H9 (cell line): ENCODE data around the gene RELB. TPM values are rescaled to one million over a fixed set of nuclear protein-coding genes. Genes with fewer than 3 reads are reported as not detected.
A peak's percentile ranks its signal among the peaks of the same experiment; 100 is the strongest.

ENCODE experiments used
- DNase-seq: peaks from one replicate; pipeline ENCODE4 v3.0.0-alpha.2; 2017
- H2AFZ ChIP-seq: one replicate; pipeline ENCODE4 v1.6.1; 2013; ENCODE audit warnings: mild to moderate bottlenecking, low read length, control low read depth, moderate library complexity
- H2AK5ac ChIP-seq: 2 replicates; pipeline ENCODE4 v1.6.1; 2013; ENCODE audit warnings: low read length, control low read depth, mixed read lengths; ENCODE audit not compliant: insufficient read length
- H2BK120ac ChIP-seq: one replicate; pipeline ENCODE4 v1.6.1; 2013; ENCODE audit warnings: low read depth, mild to moderate bottlenecking, low read length, control low read depth, inconsistent platforms; ENCODE audit not compliant: poor library complexity, severe bottlenecking
- H2BK12ac ChIP-seq: 2 replicates; pipeline ENCODE4 v1.6.1; 2013; ENCODE audit warnings: low read length, control low read depth, mixed read lengths, low read depth; ENCODE audit not compliant: insufficient read length
- H2BK15ac ChIP-seq: 2 replicates; pipeline ENCODE4 v1.6.1; 2013; ENCODE audit warnings: low read depth, low read length, control low read depth
- H2BK20ac ChIP-seq: one replicate; pipeline ENCODE4 v1.6.1; 2013; ENCODE audit warnings: low read depth, mild to moderate bottlenecking, low read length, control low read depth, inconsistent platforms; ENCODE audit not compliant: poor library complexity, severe bottlenecking
- H2BK5ac ChIP-seq: 2 replicates; pipeline ENCODE4 v1.6.1; 2013; ENCODE audit warnings: low read length, control low read depth, mixed read lengths; ENCODE audit not compliant: insufficient read length
- H3K14ac ChIP-seq: 2 replicates; pipeline ENCODE4 v1.6.1; 2013; ENCODE audit warnings: low read length, control low read depth; ENCODE audit not compliant: insufficient read depth
- H3K18ac ChIP-seq: 2 replicates; pipeline ENCODE4 v1.6.1; 2013; ENCODE audit warnings: low read depth, mild to moderate bottlenecking, mixed read lengths, low read length, control low read depth; ENCODE audit not compliant: insufficient read length
- H3K23ac ChIP-seq: 2 replicates; pipeline ENCODE4 v1.6.1; 2013; ENCODE audit warnings: low read length, control low read depth, mixed read lengths, low read depth; ENCODE audit not compliant: insufficient read length
- H3K23me2 ChIP-seq: 2 replicates; pipeline ENCODE4 v1.6.1; 2013; ENCODE audit warnings: low read depth, mild to moderate bottlenecking, mixed read lengths, low read length, control low read depth; ENCODE audit not compliant: insufficient read length, poor library complexity, severe bottlenecking
- H3K27ac ChIP-seq: 2 replicates; pipeline ENCODE4 v1.5.1; 2013; ENCODE audit warnings: low read length, control low read depth, mixed read lengths, low read depth; ENCODE audit not compliant: insufficient read length
- H3K27me3 ChIP-seq: 2 replicates; pipeline ENCODE4 v1.6.1; 2013; ENCODE audit warnings: low read length, control low read depth, inconsistent platforms; ENCODE audit not compliant: insufficient read depth
- H3K4ac ChIP-seq: 2 replicates; pipeline ENCODE4 v1.6.1; 2013; ENCODE audit warnings: low read depth, mild to moderate bottlenecking, control low read depth, inconsistent platforms, low read length, moderate library complexity
- H3K4me1 ChIP-seq: 2 replicates; pipeline ENCODE4 v1.6.1; 2013; ENCODE audit warnings: low read length, control low read depth, inconsistent platforms; ENCODE audit not compliant: insufficient read depth
- H3K4me2 ChIP-seq: 2 replicates; pipeline ENCODE4 v1.6.1; 2013; ENCODE audit warnings: low read length, control low read depth, mixed read lengths; ENCODE audit not compliant: insufficient read length, insufficient read depth
- H3K56ac ChIP-seq: 2 replicates; pipeline ENCODE4 v1.6.1; 2013; ENCODE audit warnings: low read depth, mild to moderate bottlenecking, mixed read lengths, low read length, control low read depth; ENCODE audit not compliant: insufficient read length
- H3K79me1 ChIP-seq: 2 replicates; pipeline ENCODE4 v1.6.1; 2013; ENCODE audit warnings: low read depth, mild to moderate bottlenecking, moderate library complexity, low read length, control low read depth, inconsistent platforms; ENCODE audit not compliant: insufficient read depth, poor library complexity, severe bottlenecking
- H3K79me2 ChIP-seq: 2 replicates; pipeline ENCODE4 v1.6.1; 2013; ENCODE audit warnings: low read length, control low read depth, inconsistent platforms; ENCODE audit not compliant: insufficient read depth
- H3K9ac ChIP-seq: 2 replicates; pipeline ENCODE4 v1.6.1; 2013; ENCODE audit warnings: low read length, control low read depth, mixed read lengths; ENCODE audit not compliant: insufficient read length; ENCODE audit errors: extremely low read depth
- H3K9me3 ChIP-seq: one replicate; pipeline ENCODE4 v1.6.1; 2013; ENCODE audit warnings: low read depth, low read length, inconsistent platforms; ENCODE audit not compliant: control insufficient read depth
- H3T11ph ChIP-seq: one replicate; pipeline ENCODE4 v1.6.1; 2013; ENCODE audit warnings: mild to moderate bottlenecking, low read length, control low read depth, inconsistent platforms
- H4K20me1 ChIP-seq: one replicate; pipeline ENCODE4 v1.6.1; 2013; ENCODE audit not compliant: control insufficient read depth, insufficient read length, insufficient read depth
- H4K5ac ChIP-seq: 2 replicates; pipeline ENCODE4 v1.6.1; 2013; ENCODE audit warnings: low read depth, mild to moderate bottlenecking, mixed read lengths, low read length, control low read depth; ENCODE audit not compliant: insufficient read length
- H4K8ac ChIP-seq: replicated peaks from 2 replicates; pipeline ENCODE4 v1.6.1; 2013; ENCODE audit warnings: low read length, control low read depth, mixed read lengths, low read depth; ENCODE audit not compliant: insufficient read length
- H4K91ac ChIP-seq: 2 replicates; pipeline ENCODE4 v1.6.1; 2013; ENCODE audit warnings: low read depth, mild to moderate bottlenecking, moderate library complexity, mixed read lengths, low read length, control low read depth; ENCODE audit not compliant: insufficient read length
- H3K27ac Mint-ChIP-seq, 3 experiments: 2 replicates in 2 of 3; 3 replicates in 1 of 3; pipeline ENCODE4 v1.8.0; 2020 to 2021; ENCODE audit warnings: mixed read lengths in 3 of 3, mild to moderate bottlenecking in 1 of 3, moderate library complexity in 1 of 3
- H3K27me3 Mint-ChIP-seq: 2 replicates; pipeline ENCODE4 v1.8.0; 2021; ENCODE audit warnings: low read depth, mild to moderate bottlenecking, moderate library complexity, mixed read lengths
- H3K36me3 Mint-ChIP-seq, 3 experiments: 2 replicates in 2 of 3; 3 replicates in 1 of 3; pipeline ENCODE4 v1.8.0; 2020 to 2021; ENCODE audit warnings: low read depth in 3 of 3, mixed read lengths in 3 of 3; ENCODE audit not compliant: insufficient read depth in 1 of 3
- H3K4me1 Mint-ChIP-seq, 2 experiments: 2 replicates each; pipeline ENCODE4 v1.8.0; 2020; ENCODE audit warnings: mixed read lengths in 2 of 2
- H3K4me3 Mint-ChIP-seq, 2 experiments: 2 replicates in 1 of 2; 3 replicates in 1 of 2; pipeline ENCODE4 v1.8.0; 2020 to 2021; ENCODE audit warnings: mild to moderate bottlenecking in 2 of 2, mixed read lengths in 2 of 2, moderate library complexity in 1 of 2
- H3K9me3 Mint-ChIP-seq, 2 experiments: 2 replicates in 1 of 2; 3 replicates in 1 of 2; pipeline ENCODE4 v1.8.0; 2020; ENCODE audit warnings: mild to moderate bottlenecking in 2 of 2, mixed read lengths in 2 of 2, moderate library complexity in 1 of 2
- WGBS: extraction: QIAGEN DNeasy Blood & Tissue Kit; methylation state at CpG from one replicate; pipeline ENCODE4 v1.1.7; 2013; ENCODE audit warnings: missing lambda C conversion rate, low lambda C conversion rate, mixed read lengths; ENCODE audit not compliant: insufficient read length; ENCODE audit errors: extremely low coverage; 5-methylcytosine and 5-hydroxymethylcytosine counted together
- total RNA-seq: library from RNA; stranded (reverse); gene quantifications from 2 replicates; pipeline ENCODE4 v1.2.1, GENCODE V29; 2021
- TF ChIP-seq, protein P1 (sequence below): fragments of 200-600 bp; sonication (generic); conservative IDR thresholded peaks from 3 replicates; pipeline ENCODE4 v1.8.0; 2021; ENCODE audit warnings: antibody characterized with exemption, mild to moderate bottlenecking

RELB gene
- total RNA-seq, 1 experiment from 2014 or later, result 13.7 TPM

GRCh38 chr19:44958090-44958489 lies 43.2 kb upstream of the RELB start:
- Histone ChIP-seq H3K56ac (no peak overlapping the region), H3K27me3 (no peaks in the 10 kb centered on the region), H4K8ac (no peak overlapping the region), H2AFZ (no peak overlapping the region), H3K9me3 (no peaks in the 10 kb centered on the region), H3T11ph (no peak overlapping the region), H3K9ac (no peak overlapping the region), H2BK20ac (no peak overlapping the region), H3K23ac (no peak overlapping the region), H3K79me2 (peaks cover 35% of the 10 kb centered on the region; the same call in 1 of the 2 replicates), H3K4me2 (no peak overlapping the region), H2AK5ac (no peak overlapping the region), H4K5ac (no peak overlapping the region), H2BK12ac (no peak overlapping the region), H2BK120ac (no peak overlapping the region), H3K27ac (no peak overlapping the region), H3K4me1 (no peaks in the 10 kb centered on the region), H2BK5ac (no peak overlapping the region), H4K91ac (no peak overlapping the region), H3K79me1 (peaks cover 15% of the 10 kb centered on the region), H2BK15ac (no peak overlapping the region), H3K18ac (no peak overlapping the region), H4K20me1 (peaks cover 6% of the 10 kb centered on the region), H3K14ac (no peak overlapping the region), H3K4ac (no peak overlapping the region), H3K23me2 (peaks cover 12% of the 10 kb centered on the region)
- peaks cover 12 to 25% (median 19%) of the 10 kb centered on the region in 3 experiments for H3K36me3 Mint-ChIP-seq
- H3K4me3 Mint-ChIP-seq, result no peak overlapping the region; a peak in 1 of 5 replicates
- H3K9me3 Mint-ChIP-seq, result no peaks in the 10 kb centered on the region; a peak in 1 of 5 replicates
- peaks cover 2% of the 10 kb centered on the region; the same call in 1 of the 2 replicates for H3K27me3 Mint-ChIP-seq
- peak overlapping the region; percentile 14 to 73 (median 29); a peak in 3 of 7 replicates for H3K27ac Mint-ChIP-seq
- DNase-seq, result no peak
- peaks cover 17 to 28% of the 10 kb centered on the region in 2 experiments for H3K4me1 Mint-ChIP-seq
- WGBS, result no CpG with 5 or more reads among the region's 9 CpGs
- TF ChIP-seq, protein P1, sequence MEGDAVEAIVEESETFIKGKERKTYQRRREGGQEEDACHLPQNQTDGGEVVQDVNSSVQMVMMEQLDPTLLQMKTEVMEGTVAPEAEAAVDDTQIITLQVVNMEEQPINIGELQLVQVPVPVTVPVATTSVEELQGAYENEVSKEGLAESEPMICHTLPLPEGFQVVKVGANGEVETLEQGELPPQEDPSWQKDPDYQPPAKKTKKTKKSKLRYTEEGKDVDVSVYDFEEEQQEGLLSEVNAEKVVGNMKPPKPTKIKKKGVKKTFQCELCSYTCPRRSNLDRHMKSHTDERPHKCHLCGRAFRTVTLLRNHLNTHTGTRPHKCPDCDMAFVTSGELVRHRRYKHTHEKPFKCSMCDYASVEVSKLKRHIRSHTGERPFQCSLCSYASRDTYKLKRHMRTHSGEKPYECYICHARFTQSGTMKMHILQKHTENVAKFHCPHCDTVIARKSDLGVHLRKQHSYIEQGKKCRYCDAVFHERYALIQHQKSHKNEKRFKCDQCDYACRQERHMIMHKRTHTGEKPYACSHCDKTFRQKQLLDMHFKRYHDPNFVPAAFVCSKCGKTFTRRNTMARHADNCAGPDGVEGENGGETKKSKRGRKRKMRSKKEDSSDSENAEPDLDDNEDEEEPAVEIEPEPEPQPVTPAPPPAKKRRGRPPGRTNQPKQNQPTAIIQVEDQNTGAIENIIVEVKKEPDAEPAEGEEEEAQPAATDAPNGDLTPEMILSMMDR, result no peak
